Activated CD4-positive, alpha-beta T cell treated with anti-CD3 and anti-CD28 coated beads, Interleukin-2, amount 10 ng/mL, durations not matched to agents 7 days and 5 days (primary cell): ENCODE results near the gene SFT2D2. TPM values are rescaled to one million over a fixed set of nuclear protein-coding genes. Genes with fewer than 3 reads are reported as not detected.

Experiments
- CTCF ChIA-PET: fragments of 350-600 bp; sonication (Branson Sonifier 250); formaldehyde crosslinking; loops from one replicate; lab custom pipeline; 2021; ENCODE audit warnings: antibody characterized with exemption; lab: Charles Lee
- POLR2A ChIA-PET: fragments of 350-600 bp; sonication (Branson Sonifier 250); formaldehyde crosslinking; loops from one replicate; lab custom pipeline; 2021; ENCODE audit warnings: antibody characterized with exemption; lab: Charles Lee
- DNase-seq: peaks from one replicate; pipeline ENCODE4 v3.0.0-alpha.2; 2020
- H3K27ac Mint-ChIP-seq: one replicate; pipeline ENCODE4 v1.8.0; 2021; ENCODE audit warnings: mild to moderate bottlenecking, moderate library complexity, mixed read lengths
- H3K27me3 Mint-ChIP-seq: one replicate; pipeline ENCODE4 v1.8.0; 2021; ENCODE audit warnings: mixed read lengths
- H3K36me3 Mint-ChIP-seq: one replicate; pipeline ENCODE4 v1.8.0; 2021; ENCODE audit warnings: low read depth, mixed read lengths
- H3K4me1 Mint-ChIP-seq: one replicate; pipeline ENCODE4 v1.8.0; 2021; ENCODE audit warnings: mixed read lengths
- H3K4me3 Mint-ChIP-seq: one replicate; pipeline ENCODE4 v1.8.0; 2021; ENCODE audit warnings: mild to moderate bottlenecking, moderate library complexity, mixed read lengths
- H3K9me3 Mint-ChIP-seq: one replicate; pipeline ENCODE4 v1.8.0; 2021; ENCODE audit warnings: mixed read lengths
- total RNA-seq, 2 experiments: library from RNA; stranded (reverse); gene quantifications; one replicate each; pipeline ENCODE4 v1.2.3, GENCODE V29; 2021

SFT2D2 gene
- total RNA-seq, 2 experiments from 2014 or later = 62.2 to 68.3 TPM

DNA sequence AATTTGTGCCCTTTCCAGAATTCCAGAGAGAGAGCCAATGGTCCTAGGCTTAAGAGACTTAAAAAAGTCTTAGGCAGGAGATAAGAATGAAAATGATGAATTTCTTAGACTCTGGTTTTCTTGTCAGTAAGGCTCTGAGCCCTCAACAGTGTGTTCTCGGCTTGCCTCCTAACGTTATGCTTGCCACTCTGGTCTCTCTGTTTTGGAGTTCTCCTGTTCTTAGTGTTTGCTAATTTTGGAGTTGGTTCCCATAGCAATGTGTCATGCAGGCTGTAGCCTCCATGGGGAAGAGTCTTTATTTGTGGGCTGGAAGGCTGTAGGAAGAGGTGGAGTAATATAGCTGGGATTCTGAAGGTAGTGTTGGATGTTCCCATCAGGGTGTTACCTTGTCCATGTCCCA lies 74.8 kb downstream of the SFT2D2 start:
- H3K4me1 Mint-ChIP-seq = no peaks in the 10 kb centered on the region
- no peak overlapping the region for H3K27ac Mint-ChIP-seq
- DNase-seq = no peak
- no peak overlapping the region for H3K4me3 Mint-ChIP-seq
- no peaks in the 10 kb centered on the region for H3K9me3 Mint-ChIP-seq
- no peaks in the 10 kb centered on the region for H3K36me3 Mint-ChIP-seq
- no peaks in the 10 kb centered on the region for H3K27me3 Mint-ChIP-seq
- ChIA-PET CTCF (interaction anchor here (1.0 kb wide), 1 partner anchor 34 kb away, joined by 3 read pairs; no protein-coding TSS in a partner anchor), POLR2A (no interaction called here)

DNA sequence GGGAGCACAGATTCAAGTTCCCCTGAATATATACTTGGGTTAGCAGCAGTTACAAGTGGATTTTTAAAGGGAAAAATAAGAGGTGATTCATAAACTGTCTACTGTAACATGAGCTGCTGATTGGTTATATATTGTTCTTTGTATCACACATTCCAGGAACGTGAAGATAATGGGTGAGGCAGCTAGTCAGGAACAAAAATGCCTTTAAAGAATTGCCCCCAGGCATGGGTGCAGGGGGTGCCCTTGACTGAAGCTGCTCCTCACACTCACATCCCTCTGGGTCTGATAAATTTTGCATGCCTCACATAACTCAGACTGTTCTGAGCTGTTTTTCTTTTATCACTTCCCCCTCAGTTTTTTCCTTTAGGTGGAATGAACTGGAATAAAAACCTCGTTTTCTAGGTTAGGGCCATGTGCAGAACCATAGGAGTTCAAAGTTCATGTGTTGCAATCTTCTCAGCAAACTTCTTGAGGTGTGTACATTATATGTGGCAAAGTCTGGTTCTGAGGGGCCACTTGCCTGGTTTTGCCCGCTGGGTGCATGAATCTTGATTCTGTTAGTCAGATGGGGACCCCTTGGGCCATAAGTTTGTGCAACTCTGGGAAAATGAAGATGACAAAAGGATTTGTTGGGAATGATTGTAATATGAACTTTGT lies 76.0 kb downstream of the SFT2D2 start:
- no peak overlapping the region for H3K4me3 Mint-ChIP-seq
- no peaks in the 10 kb centered on the region for H3K4me1 Mint-ChIP-seq
- H3K9me3 Mint-ChIP-seq = no peaks in the 10 kb centered on the region
- H3K27me3 Mint-ChIP-seq = no peaks in the 10 kb centered on the region
- POLR2A ChIA-PET = interaction anchor here (0.7 kb wide), 1 partner anchor 119 kb away, joined by 3 read pairs; no protein-coding TSS in a partner anchor
- CTCF ChIA-PET = interaction anchor here (0.6 to 1.2 kb wide), 5 partner anchors 11 to 376 kb away, joined by 3 read pairs; no protein-coding TSS in a partner anchor
- no peak for DNase-seq
- H3K36me3 Mint-ChIP-seq = no peaks in the 10 kb centered on the region
- no peak overlapping the region for H3K27ac Mint-ChIP-seq

Other genes starting within 250 kb of the SFT2D2 start
- gene GPR161, start 89.1 kb upstream of the SFT2D2 start, total RNA-seq = under 1 TPM; 0.10 to 0.17 TPM
- 10 to 100 TPM; 44.4 to 50.3 TPM for gene TIPRL, start 47.0 kb upstream of the SFT2D2 start, total RNA-seq
- gene TBX19, start 54.9 kb downstream of the SFT2D2 start, total RNA-seq = 1 to 10 TPM; 2.7 to 3.1 TPM